PC-9 (cell line): Measurements from ENCODE around the gene LRCH4. TPM values are rescaled to one million over a fixed set of nuclear protein-coding genes. Genes with fewer than 3 reads are reported as not detected.

ENCODE experiments used
- BruUV-seq: library from RNA; stranded (reverse); fragments of 400-500 nt; replicated peaks from 2 replicates; lab custom pipeline; 2021; lab: Mats Ljungman, UMichigan
- CTCF ChIA-PET: fragments of 300-600 bp; sonication (Branson Sonifier 250); formaldehyde crosslinking; loops from one replicate; lab custom pipeline; 2022; ENCODE audit warnings: antibody characterized with exemption; lab: Charles Lee
- POLR2A ChIA-PET: fragments of 300-600 bp; sonication (Branson Sonifier 250); formaldehyde crosslinking; loops from one replicate; lab custom pipeline; 2022; ENCODE audit warnings: antibody characterized with exemption; ENCODE audit not compliant: unreplicated experiment; lab: Charles Lee
- DNase-seq, 2 experiments: peaks; one replicate each; pipeline versions ENCODE4 v3.0.0 to v3.0.0-alpha.2; 2015 to 2022; ENCODE audit warnings: mixed read lengths in 1 of 2
- H2AFZ ChIP-seq: fragments of 200-600 bp; sonication (generic); 2 replicates; pipeline ENCODE4 v1.8.1; 2017; ENCODE audit warnings: antibody characterized with exemption
- H3F3A ChIP-seq: fragments of 200-600 bp; sonication (generic); 2 replicates; pipeline ENCODE4 v1.8.1; 2017; ENCODE audit warnings: antibody characterized with exemption, mild to moderate bottlenecking, low read depth; ENCODE audit not compliant: insufficient read depth
- H3K27ac ChIP-seq: fragments of 200-600 bp; sonication (generic); 2 replicates; pipeline ENCODE4 v1.6.1; 2016; ENCODE audit warnings: mixed run types
- H3K27me3 ChIP-seq: fragments of 200-600 bp; sonication (generic); 2 replicates; pipeline ENCODE4 v1.6.1; 2016; ENCODE audit warnings: low read depth, mixed run types; ENCODE audit not compliant: insufficient read depth
- H3K36me3 ChIP-seq: fragments of 200-600 bp; sonication (generic); 2 replicates; pipeline ENCODE4 v1.6.1; 2016; ENCODE audit warnings: low read depth, mixed run types
- H3K4me1 ChIP-seq: fragments of 200-600 bp; sonication (generic); replicated peaks from 2 replicates; pipeline ENCODE4 v1.6.1; 2016; ENCODE audit warnings: mixed run types; ENCODE audit not compliant: insufficient read depth
- H3K4me2 ChIP-seq: fragments of 200-600 bp; sonication (generic); 2 replicates; pipeline ENCODE4 v1.6.1; 2017; ENCODE audit warnings: mixed run types
- H3K4me3 ChIP-seq: fragments of 200-600 bp; sonication (generic); 2 replicates; pipeline ENCODE4 v1.6.1; 2016; ENCODE audit warnings: mixed run types
- H3K79me2 ChIP-seq: fragments of 200-600 bp; sonication (generic); 2 replicates; pipeline ENCODE4 v1.6.1; 2017; ENCODE audit warnings: low read depth, mixed run types
- H3K9me2 ChIP-seq: fragments of 200-600 bp; sonication (generic); 2 replicates; pipeline ENCODE4 v1.8.1; 2017; ENCODE audit warnings: mild to moderate bottlenecking; ENCODE audit not compliant: insufficient read depth
- H3K9me3 ChIP-seq: fragments of 200-600 bp; sonication (generic); 2 replicates; pipeline ENCODE4 v1.8.1; 2016; ENCODE audit warnings: low read depth; ENCODE audit not compliant: insufficient read depth
- H4K20me1 ChIP-seq: fragments of 200-600 bp; sonication (generic); 2 replicates; pipeline ENCODE4 v1.8.1; 2017; ENCODE audit not compliant: insufficient read depth
- EZH2 ChIP-seq: fragments of 200-600 bp; sonication (generic); IDR thresholded peaks from 2 replicates; pipeline ENCODE4 v1.8.0; 2017; ENCODE audit warnings: antibody characterized with exemption, low read depth
- intact Hi-C: fragments of 100-400 bp; cut with micrococcal nuclease; formaldehyde crosslinking; loops from one replicate; pipeline ENCODE4 v1.10.0; 2022; ENCODE audit not compliant: unreplicated experiment
- total RNA-seq: library from RNA; stranded (reverse); gene quantifications from 2 replicates; pipeline ENCODE4 v1.2.3, GENCODE V29; 2021
- TF ChIP-seq, protein P1 (sequence below): fragments of 200-600 bp; sonication (generic); conservative IDR thresholded peaks from 2 replicates; pipeline ENCODE4 v1.6.1; 2017; ENCODE audit warnings: mixed run types, antibody characterized with exemption, mild to moderate bottlenecking, moderate library complexity

Gene LRCH4
- total RNA-seq, 1 experiment from 2014 or later: 89.6 TPM

DNA sequence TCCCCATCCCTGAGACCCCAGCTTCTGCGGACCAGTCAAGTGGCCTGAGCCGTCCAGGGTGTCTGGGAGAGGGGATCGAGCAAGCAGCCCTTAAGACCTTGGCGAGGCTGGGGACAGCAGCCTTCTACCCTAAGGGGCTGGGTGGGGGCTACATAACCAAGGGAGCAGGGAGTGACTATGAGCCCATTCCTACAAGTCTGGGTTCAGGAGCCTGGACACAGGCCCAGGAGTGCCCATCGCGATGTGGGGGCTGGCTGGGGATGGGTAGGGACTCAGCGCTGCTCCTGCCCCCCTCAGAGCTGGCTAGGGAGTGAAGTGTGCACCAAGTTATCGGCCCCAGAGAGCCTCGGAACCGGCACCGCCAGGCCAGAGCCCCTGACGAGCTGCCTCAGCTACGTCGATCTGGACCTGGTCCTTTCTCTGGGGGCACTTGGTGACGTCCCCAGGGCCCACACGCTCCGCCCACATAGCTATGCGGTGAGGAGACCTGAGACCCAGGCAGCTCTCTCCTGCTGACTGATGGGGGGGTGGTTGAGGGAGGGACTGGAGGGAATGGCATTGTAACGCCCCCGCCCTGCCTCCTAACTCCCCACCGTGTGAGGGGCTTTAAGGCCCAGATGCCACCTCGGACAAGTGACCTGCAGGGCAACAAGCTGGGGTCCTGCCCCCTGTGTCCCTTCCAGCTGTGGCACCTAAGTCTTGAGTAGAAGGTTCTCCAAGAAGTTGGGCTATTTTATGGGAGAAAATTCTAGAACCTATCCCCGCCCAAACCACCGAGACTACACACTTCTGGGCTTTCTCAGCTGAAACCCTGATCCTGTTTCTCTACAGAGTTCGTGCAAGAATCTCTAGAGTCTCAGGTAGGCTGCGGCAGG lies 14.7 kb downstream of the LRCH4 start:
- TF ChIP-seq EZH2: no peak
- TF ChIP-seq, protein P1, sequence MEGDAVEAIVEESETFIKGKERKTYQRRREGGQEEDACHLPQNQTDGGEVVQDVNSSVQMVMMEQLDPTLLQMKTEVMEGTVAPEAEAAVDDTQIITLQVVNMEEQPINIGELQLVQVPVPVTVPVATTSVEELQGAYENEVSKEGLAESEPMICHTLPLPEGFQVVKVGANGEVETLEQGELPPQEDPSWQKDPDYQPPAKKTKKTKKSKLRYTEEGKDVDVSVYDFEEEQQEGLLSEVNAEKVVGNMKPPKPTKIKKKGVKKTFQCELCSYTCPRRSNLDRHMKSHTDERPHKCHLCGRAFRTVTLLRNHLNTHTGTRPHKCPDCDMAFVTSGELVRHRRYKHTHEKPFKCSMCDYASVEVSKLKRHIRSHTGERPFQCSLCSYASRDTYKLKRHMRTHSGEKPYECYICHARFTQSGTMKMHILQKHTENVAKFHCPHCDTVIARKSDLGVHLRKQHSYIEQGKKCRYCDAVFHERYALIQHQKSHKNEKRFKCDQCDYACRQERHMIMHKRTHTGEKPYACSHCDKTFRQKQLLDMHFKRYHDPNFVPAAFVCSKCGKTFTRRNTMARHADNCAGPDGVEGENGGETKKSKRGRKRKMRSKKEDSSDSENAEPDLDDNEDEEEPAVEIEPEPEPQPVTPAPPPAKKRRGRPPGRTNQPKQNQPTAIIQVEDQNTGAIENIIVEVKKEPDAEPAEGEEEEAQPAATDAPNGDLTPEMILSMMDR: no peak
- H3K4me3 ChIP-seq: no peak overlapping the region
- BruUV-seq: no TSS peak
- H4K20me1 ChIP-seq: no peaks in the 10 kb centered on the region
- DNase-seq: peak in 1 of 2 experiments; percentile 32
- ChIA-PET CTCF (interaction anchor here (0.5 to 1.1 kb wide), 5 partner anchors 11 to 394 kb away, joined by 3 to 22 read pairs (median 6); partner anchors contain the start of genes AGFG2 and STAG3), POLR2A (interaction anchor here (0.6 to 0.9 kb wide), 4 partner anchors 13 to 325 kb away, joined by 3 to 18 read pairs (median 10); partner anchors contain the start of genes ACHE, FBXO24 and LRCH4)
- no peak overlapping the region for H2AFZ ChIP-seq
- H3K79me2 ChIP-seq: no peaks in the 10 kb centered on the region
- H3K4me1 ChIP-seq: no peaks in the 10 kb centered on the region
- no peaks in the 10 kb centered on the region for H3K9me2 ChIP-seq
- no peaks in the 10 kb centered on the region for H3K36me3 ChIP-seq
- intact Hi-C loops: no loop called here
- no peak overlapping the region for H3K4me2 ChIP-seq
- H3K9me3 ChIP-seq: no peaks in the 10 kb centered on the region
- no peak overlapping the region for H3K27ac ChIP-seq
- peaks cover 12% of the 10 kb centered on the region for H3F3A ChIP-seq
- H3K27me3 ChIP-seq: no peaks in the 10 kb centered on the region

- Histone ChIP-seq H3K9me2 (no peaks in the 10 kb centered on the region), H2AFZ (no peak overlapping the region), H3K9me3 (no peaks in the 10 kb centered on the region), H3K4me2 (no peak overlapping the region), H3K27ac (no peak overlapping the region), H3K79me2 (no peaks in the 10 kb centered on the region), H3K27me3 (no peaks in the 10 kb centered on the region), H3F3A (peaks cover 17% of the 10 kb centered on the region), H4K20me1 (no peaks in the 10 kb centered on the region), H3K4me3 (no peak overlapping the region), H3K36me3 (no peaks in the 10 kb centered on the region), H3K4me1 (no peaks in the 10 kb centered on the region)
- ChIA-PET CTCF (interaction anchor here (0.6 kb wide), 1 partner anchor 33 kb away, joined by 5 read pairs; the partner anchor contains the start of gene PCOLCE), POLR2A (no interaction called here)
- intact Hi-C loops: loop anchor here (1.0 kb wide), 1 partner anchor 13 kb away; no protein-coding TSS in a partner anchor
- TF ChIP-seq EZH2: no peak
- TSS peak; percentile 19 for BruUV-seq
- DNase-seq: no peak
Observed at GRCh38 chr7:100568896-100569844, 16.8 kb downstream of the LRCH4 start.

GRCh38 chr7:100568176-100568895 lies 17.6 kb downstream of the LRCH4 start:
- no peak overlapping the region for H2AFZ ChIP-seq
- BruUV-seq: no TSS peak
- H3F3A ChIP-seq: peaks cover 17% of the 10 kb centered on the region
- H3K9me2 ChIP-seq: no peaks in the 10 kb centered on the region
- H3K4me1 ChIP-seq: no peaks in the 10 kb centered on the region
- DNase-seq: no peak
- ChIA-PET POLR2A (no interaction called here), CTCF (interaction anchor here (0.6 to 0.7 kb wide), 3 partner anchors 34 to 68 kb away, joined by 3 to 17 read pairs (median 5); partner anchors contain the start of gene PCOLCE)
- intact Hi-C loops: no loop called here
- H3K36me3 ChIP-seq: no peaks in the 10 kb centered on the region
- H4K20me1 ChIP-seq: no peaks in the 10 kb centered on the region
- no peak overlapping the region for H3K27ac ChIP-seq
- H3K9me3 ChIP-seq: no peaks in the 10 kb centered on the region
- H3K4me3 ChIP-seq: no peak overlapping the region
- TF ChIP-seq, protein P1: no peak
- no peak for TF ChIP-seq EZH2
- H3K79me2 ChIP-seq: no peaks in the 10 kb centered on the region
- no peaks in the 10 kb centered on the region for H3K27me3 ChIP-seq
- no peak overlapping the region for H3K4me2 ChIP-seq
